Measurements from ENCODE around the gene PRDX5.

DNA sequence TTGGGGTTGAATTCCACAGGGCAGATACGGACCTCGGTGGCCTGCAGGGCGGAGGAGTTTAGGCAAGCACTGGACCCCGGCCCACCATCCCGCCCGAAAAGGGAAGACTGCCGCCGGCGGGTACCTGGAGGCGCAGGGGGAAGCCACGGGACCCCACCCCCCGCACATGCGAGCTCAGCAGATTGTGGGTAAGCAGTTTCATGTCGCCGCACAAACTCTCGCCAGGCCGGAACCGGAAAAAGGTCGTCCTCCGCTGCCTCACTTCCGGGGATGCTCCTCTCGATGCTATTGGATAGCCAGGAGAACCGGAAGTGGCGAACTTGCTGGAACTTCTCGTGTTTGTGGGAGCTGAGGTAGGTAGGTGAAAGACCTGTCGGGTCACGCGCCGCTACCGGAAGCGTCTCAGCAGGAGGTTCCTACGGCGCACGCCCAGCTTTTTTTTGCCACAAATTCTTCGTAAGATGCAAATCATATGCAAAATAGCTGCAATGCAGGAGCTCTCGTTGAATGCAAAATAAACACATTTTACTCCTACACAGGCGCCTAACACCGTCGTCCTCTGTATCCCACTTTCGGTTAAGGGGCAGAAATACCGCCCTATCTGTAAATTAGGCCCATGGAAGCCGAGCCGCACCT lies 478 bp upstream of the PRDX5 start, which contains the start of gene TRMT112:
- TF ChIP-seq ZNF133 (CRISPR knock-in tag; IDR thresholded peaks at IDR 0.05) (no peak), NRF1 (conservative IDR thresholded peaks at IDR 0.05 in 1 of 2, IDR thresholded peaks at IDR 0.05 in 1 of 2) (no peak), FOXJ3 (CRISPR knock-in tag; IDR thresholded peaks at IDR 0.05) (no peak)
- TF ChIP-seq, protein P1, sequence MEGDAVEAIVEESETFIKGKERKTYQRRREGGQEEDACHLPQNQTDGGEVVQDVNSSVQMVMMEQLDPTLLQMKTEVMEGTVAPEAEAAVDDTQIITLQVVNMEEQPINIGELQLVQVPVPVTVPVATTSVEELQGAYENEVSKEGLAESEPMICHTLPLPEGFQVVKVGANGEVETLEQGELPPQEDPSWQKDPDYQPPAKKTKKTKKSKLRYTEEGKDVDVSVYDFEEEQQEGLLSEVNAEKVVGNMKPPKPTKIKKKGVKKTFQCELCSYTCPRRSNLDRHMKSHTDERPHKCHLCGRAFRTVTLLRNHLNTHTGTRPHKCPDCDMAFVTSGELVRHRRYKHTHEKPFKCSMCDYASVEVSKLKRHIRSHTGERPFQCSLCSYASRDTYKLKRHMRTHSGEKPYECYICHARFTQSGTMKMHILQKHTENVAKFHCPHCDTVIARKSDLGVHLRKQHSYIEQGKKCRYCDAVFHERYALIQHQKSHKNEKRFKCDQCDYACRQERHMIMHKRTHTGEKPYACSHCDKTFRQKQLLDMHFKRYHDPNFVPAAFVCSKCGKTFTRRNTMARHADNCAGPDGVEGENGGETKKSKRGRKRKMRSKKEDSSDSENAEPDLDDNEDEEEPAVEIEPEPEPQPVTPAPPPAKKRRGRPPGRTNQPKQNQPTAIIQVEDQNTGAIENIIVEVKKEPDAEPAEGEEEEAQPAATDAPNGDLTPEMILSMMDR (IDR thresholded peaks at IDR 0.05 in 2 of 3, conservative IDR thresholded peaks at IDR 0.05 in 1 of 3; ENCODE audit: insufficient read depth in 2 of 3, low read depth in 1 of 3, low read length in 3 of 3), result 0 out of 6 replicates have a peak, but pooled peaks of 1 of the 3 experiments have one; percentile 0
